ENCODE results near the gene LOXL3.
"Not testable (repeated sequence)": the region's sequence is repeated elsewhere in the genome, so short reads cannot be mapped to it uniquely, and the experiment has no call there.

The LOXL3 gene

GRCh38 chr2:74489906-74490305, 63.8 kb downstream of the LOXL3 start:
- no peak for DNase-seq

GRCh38 chr2:74488643-74489481, 64.9 kb downstream of the LOXL3 start:
- DNase-seq, result no peak

GRCh38 chr2:74486141-74486540, 67.6 kb downstream of the LOXL3 start:
- no peak for DNase-seq

- not testable (repeated sequence) for DNase-seq
These were observed 70.0 kb downstream of the LOXL3 start for GRCh38 chr2:74483675-74484164.

- peak; percentile 95 for DNase-seq
These were observed 70.7 kb downstream of the LOXL3 start, which contains the start of the genes CCDC142 and TTC31 for GRCh38 chr2:74482801-74483674. CCDC142 (minus strand) TSS chr2:74482998; CDS start chr2:74482837, 161 bp downstream. TTC31 (plus strand) TSS chr2:74483081; CDS start chr2:74483096, 15 bp downstream.

Data from fibroblast of skin of scalp (primary cell).